H1 (cell line): ENCODE measurements around the gene ABCC4. TPM values are rescaled to one million over a fixed set of nuclear protein-coding genes. Genes with fewer than 3 reads are reported as not detected.

ENCODE experiments used
- CHD7 ChIP-seq: fragments of 300-600 bp; sonication (generic); IDR thresholded peaks from 2 replicates; pipeline ENCODE4 v1.7.1; 2012; ENCODE audit warnings: low read length, moderate library complexity, mild to moderate bottlenecking, inconsistent platforms; ENCODE audit not compliant: insufficient replicate concordance
- polyA plus RNA-seq, 7 experiments: library from polyadenylated mRNA; depleted of rRNA in 3 of 7; stranded (reverse) in 5 of 7; unstranded in 2 of 7; fragments of >200 nt in 5 of 7; fragments of 200-250 nt in 2 of 7; gene quantifications; 1 replicate in 5 of 7; 2 replicates in 1 of 7; 4 replicates in 1 of 7; pipeline versions ENCODE4 v1.2.1 to v1.2.3, GENCODE V29; 2011 to 2013; ENCODE audit warnings: missing spikeins in 2 of 7, mixed read lengths in 2 of 7
- total RNA-seq: library from RNA; stranded (reverse); fragmentation: NEBNext Ultra II Directional; extraction: Animal tissue kit (Norgen Biotek cat#: 25700); gene quantifications from 2 replicates; pipeline ENCODE4 v1.2.1, GENCODE V29; 2021

ABCC4 gene
- total and polyA plus RNA-seq, 2 of the 8 experiments (the other 6 are each of a cell fraction or from before 2014, with no cell fraction given) = 4.0 to 14.1 TPM

GRCh38 chr13:95304453-95304852 is 3.2 kb upstream of the ABCC4 start (continued):
- TF ChIP-seq CHD7 = no peak
